Measurements from ENCODE around the gene RBM34.
A peak's percentile ranks its signal among the peaks of the same experiment; 100 is the strongest.
"Not testable (repeated sequence)": the region's sequence is repeated elsewhere in the genome, so short reads cannot be mapped to it uniquely, and the experiment has no call there.

The RBM34 gene

DNA sequence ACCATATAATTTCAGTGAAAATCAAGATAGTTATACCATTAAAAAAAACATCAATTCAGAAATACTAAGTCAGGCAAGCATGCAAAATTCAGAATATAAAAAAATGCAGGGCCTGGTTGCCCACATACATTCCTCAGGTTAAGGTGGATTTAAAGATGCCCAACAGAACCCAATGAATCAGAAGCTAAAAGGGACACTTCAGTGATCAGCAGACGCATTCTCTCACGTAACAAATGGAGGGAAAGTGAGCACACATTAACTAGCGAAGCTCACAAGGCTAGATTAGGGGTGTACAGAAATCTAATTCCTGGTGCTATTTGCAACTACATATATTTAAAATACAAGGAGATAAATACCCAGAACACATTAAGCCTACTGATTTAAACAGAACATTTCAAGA lies 49.9 kb downstream of the RBM34 start:
- no peak for DNase-seq

GRCh38 chr1:235108876-235109275 lies 52.2 kb downstream of the RBM34 start:
- DNase-seq = no peak

GRCh38 chr1:235108185-235108593 lies 52.9 kb downstream of the RBM34 start:
- DNase-seq = no peak

GRCh38 chr1:235107368-235108184 lies 53.5 kb downstream of the RBM34 start:
- no peak for DNase-seq

- DNase-seq = no peak
Measured at GRCh38 chr1:235106457-235106856, 54.6 kb downstream of the RBM34 start.

DNA sequence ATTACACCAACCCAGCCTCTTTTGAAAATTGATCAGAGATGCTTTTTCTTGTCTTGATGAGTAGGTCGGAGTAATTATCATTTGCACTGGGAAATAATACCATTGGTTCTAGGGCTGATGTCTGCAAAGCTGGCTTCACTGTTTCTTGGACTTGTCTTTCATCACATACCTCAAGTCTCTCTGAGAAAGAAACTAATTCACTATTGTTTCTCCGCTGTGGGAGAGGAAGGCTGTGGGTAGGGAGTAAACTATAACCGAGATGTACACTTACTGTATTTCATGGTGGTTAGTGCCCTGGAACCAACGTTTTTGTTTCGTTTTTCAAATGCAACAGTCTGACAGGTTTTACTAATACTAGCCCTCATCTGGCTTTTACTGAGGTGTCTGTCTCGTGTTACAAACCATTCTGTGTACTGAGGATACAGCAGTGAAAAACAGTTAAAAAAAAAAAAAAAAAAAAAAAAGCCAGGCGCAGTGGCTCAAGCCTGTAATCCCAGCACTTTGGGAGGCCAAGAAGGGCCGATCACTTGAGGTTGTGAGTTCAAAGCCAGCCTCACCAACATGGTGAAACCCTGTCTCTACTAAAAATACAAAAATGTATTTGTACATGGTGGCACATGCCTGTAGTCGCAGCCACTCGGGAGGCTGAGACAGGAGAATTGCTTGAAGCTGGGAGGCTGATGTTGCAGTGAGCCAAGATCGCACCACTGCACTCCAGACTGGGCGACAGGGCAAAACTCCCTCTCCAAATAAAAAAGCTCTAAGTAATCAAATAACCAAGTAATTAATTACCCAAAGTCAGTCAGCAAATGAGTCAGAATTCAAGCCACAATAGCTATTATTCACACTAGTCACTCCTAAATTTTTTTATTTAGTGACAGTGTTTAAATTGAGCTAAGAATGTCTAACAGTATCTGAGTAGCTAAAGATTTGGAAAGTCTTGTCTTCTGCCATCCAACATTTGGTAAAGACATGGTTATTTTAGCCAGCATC lies 55.7 kb downstream of the RBM34 start:
- no peak for DNase-seq

- no peak for DNase-seq
Measured at GRCh38 chr1:235102993-235103411, 58.0 kb downstream of the RBM34 start.

GRCh38 chr1:235102259-235102582 lies 58.8 kb downstream of the RBM34 start:
- DNase-seq = no peak

GRCh38 chr1:235101558-235102258 lies 59.3 kb downstream of the RBM34 start:
- no peak for DNase-seq

GRCh38 chr1:235100194-235100772 lies 60.8 kb downstream of the RBM34 start:
- DNase-seq = peak; percentile 84

- no peak for DNase-seq
Measured at GRCh38 chr1:235098991-235099390, 62.1 kb downstream of the RBM34 start.

DNA sequence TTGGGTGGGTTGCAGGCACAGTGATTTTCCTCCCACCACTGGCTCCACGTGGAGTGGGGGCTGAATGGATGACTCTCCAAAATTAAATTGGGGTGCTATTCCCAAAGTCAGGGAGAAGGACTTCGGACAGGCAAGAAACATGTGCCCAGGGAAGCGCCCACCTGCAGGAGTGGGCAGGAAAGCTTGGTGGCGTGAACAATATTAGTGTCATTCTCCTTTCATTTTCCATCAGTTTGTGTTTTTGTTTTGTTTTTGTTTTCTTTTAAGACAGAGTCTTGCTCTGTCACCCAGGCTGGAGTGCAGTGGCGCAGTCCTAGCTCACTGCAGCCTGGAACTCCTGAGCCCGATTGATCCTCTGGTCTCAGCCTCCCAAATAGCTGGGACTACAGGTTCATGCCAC lies 62.5 kb downstream of the RBM34 start:
- no peak for DNase-seq

DNA sequence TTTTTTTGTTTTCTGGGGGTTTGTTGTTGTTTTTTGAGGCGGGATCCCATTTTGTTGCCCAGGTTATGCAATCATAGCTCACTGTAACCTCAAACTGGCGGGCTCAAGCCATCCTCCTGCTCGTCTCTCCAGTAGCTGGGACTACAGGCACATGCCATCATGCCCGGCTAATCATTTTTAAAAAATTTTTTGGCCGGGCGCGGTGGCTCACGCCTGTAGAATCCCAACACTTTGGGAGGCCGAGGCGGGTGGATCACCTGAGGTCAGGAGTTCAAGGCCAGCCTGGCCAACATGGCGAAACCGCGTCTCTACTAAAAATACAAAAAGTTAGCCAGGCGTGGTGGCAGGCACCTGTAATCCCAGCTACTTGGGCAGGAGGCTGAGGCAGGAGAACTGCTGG lies 63.5 kb downstream of the RBM34 start:
- not testable (repeated sequence) for DNase-seq

- DNase-seq = no peak
Measured at GRCh38 chr1:235095938-235096562, 65.0 kb downstream of the RBM34 start.

DNA sequence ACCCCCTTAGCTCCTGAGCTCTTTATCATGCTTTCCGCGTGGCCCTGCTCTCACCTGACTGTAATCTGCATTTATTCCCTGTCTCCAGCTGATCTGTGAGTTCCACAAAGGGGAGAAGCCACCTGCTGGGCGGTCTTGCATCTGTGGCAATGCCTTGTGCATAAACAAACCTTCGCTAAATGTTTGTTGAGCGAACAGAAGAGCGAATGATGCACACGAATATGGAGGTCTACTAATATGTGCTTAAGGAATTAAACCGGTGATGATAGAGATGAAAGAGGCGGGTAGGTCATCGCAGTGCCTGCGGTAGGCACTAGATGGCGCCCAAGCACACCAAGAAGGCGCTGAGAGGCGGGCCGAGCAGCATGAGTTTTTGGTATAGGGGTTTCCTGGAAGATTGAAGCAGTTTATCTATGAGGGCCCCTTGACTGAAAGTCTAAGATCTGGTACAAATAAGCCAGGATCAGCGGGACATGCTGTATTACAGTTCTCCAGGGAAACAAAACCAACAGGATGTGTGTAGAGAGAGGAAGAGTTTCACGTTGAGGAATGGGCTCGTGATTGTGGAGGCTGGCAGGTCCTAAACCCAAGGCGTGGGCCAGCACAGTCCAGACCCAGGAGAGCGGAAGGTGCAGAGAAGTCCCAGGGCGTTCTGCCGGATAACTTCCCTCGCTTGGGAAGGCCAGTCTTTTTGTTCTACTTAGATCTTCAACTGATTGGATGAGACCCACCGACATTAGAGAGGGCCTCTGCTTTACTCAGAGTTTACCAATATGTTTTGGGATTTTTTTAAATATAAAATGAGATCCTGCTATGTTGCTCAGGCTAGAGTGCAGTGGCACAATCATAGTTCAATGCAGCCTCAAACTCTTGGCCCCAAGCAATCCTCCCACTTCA lies 67.1 kb downstream of the RBM34 start:
- peak; percentile 81 for DNase-seq

GRCh38 chr1:235093013-235093695 lies 67.9 kb downstream of the RBM34 start:
- peak; percentile 77 for DNase-seq

GRCh38 chr1:235092415-235092814 lies 68.6 kb downstream of the RBM34 start:
- not testable (repeated sequence) for DNase-seq

DNA sequence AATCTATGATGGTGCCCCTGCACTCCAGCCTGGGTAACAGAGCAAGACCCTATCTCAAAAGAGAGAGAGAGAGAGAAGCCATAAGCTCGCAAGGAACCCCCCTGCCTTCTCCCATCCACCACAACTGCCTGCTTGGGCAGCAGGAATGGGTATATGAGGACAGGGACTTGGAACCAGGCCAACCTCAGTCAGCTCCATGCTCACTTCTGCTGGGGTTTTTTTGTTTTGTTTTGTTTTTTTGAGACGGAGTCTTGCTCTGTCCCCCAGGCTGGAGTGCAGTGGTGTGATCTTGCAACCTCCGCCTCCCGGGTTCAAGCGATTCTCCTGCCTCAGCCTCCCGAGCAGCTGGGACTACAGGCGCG lies 69.0 kb downstream of the RBM34 start:
- not testable (repeated sequence) for DNase-seq

DNA sequence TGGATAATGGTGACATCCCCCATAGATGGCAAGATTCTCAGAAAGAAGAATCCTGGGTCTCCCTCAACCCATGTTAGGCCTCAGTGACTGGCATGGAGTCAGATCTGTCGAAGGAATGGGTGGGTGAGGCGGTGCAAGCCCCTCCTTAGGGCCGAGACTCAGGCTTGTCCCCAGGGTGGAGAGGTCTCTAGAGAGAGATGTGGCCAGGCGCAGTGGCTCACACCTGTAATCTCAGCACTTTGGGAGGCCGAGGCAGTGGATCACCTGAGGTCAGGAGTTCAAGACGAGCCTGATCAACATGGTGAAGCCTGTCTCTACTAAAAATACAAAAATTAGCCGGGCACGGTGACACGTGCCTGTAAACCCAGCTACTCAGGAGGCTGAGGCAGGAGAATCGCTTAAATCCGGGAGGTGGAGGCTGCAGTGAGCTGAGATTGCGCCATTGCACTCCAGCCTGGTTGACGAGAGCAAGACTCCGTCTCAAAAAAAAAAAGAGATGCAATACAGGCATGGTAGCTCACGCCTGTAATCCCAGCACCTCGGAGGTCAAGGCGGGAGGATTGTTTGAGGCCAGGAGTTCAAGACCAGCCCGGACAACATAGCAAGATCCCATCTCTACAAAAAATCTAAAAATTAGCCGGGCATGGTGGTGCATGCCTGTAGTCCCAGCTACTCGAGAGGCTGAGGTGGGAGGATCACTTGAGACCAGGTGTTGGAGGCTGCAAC lies 69.6 kb downstream of the RBM34 start:
- DNase-seq = not testable (repeated sequence)

All from left hindlimb (tissue), 1 donor.